SK-N-SH (cell line): ENCODE data around the gene FNTB. TPM values are rescaled to one million over a fixed set of nuclear protein-coding genes. Genes with fewer than 3 reads are reported as not detected.

Experiments
- CTCF ChIA-PET: fragments of 300-600, 350-600 bp; formaldehyde crosslinking; extraction: SDS; loops from one replicate; lab custom pipeline; 2021; lab: Yijun Ruan, JAX
- POLR2A ChIA-PET: fragments of 350-600 bp; sonication (Branson Sonifier 250); formaldehyde crosslinking; extraction: SDS; loops from one replicate; lab custom pipeline; 2020; ENCODE audit warnings: antibody characterized with exemption, inconsistent platforms; lab: Yijun Ruan, JAX
- DNase-seq: peaks from one replicate; pipeline ENCODE4 v3.0.0; 2012
- H2AFZ ChIP-seq: fragments of 200-600 bp; sonication (generic); 2 replicates; pipeline ENCODE4 v1.8.1; 2016; ENCODE audit warnings: antibody characterized with exemption, mild to moderate bottlenecking, low read depth
- H3F3A ChIP-seq: fragments of 200-600 bp; sonication (generic); replicated peaks from 2 replicates; pipeline ENCODE3; 2016; ENCODE audit warnings: antibody characterized with exemption, mild to moderate bottlenecking; ENCODE audit not compliant: insufficient read depth
- H3K27ac ChIP-seq, 2 experiments: fragments of 200-500 bp in 1 of 2; fragments of 200-600 bp in 1 of 2; sonication (Bioruptor generic) in 1 of 2; sonication (generic), shearing (Covaris generic) in 1 of 2; 2 replicates each; pipeline versions ENCODE4 v1.5.1 to v1.6.1; 2014 to 2016; ENCODE audit warnings: low read depth in 2 of 2, inconsistent platforms in 1 of 2, low read length in 1 of 2, mild to moderate bottlenecking in 1 of 2, mixed read lengths in 1 of 2
- H3K27me3 ChIP-seq: fragments of 200-600 bp; sonication (generic), shearing (Covaris generic); 2 replicates; pipeline ENCODE4 v1.6.1; 2016; ENCODE audit warnings: mixed run types; ENCODE audit not compliant: insufficient read depth
- H3K36me3 ChIP-seq, 2 experiments: fragments of 200-500 bp in 1 of 2; fragments of 200-600 bp in 1 of 2; sonication (Bioruptor generic) in 1 of 2; sonication (generic) in 1 of 2; replicated peaks in 1 of 2; 2 replicates each; pipeline versions ENCODE3 to v1.5.1; 2014 to 2016; ENCODE audit warnings: low read length in 1 of 2, mild to moderate bottlenecking in 1 of 2; ENCODE audit not compliant: insufficient read depth in 2 of 2, control insufficient read depth in 1 of 2
- H3K4me1 ChIP-seq, 2 experiments: fragments of 200-500 bp in 1 of 2; fragments of 200-600 bp in 1 of 2; sonication (Bioruptor generic) in 1 of 2; sonication (generic), shearing (Covaris generic) in 1 of 2; 2 replicates each; pipeline versions ENCODE4 v1.5.1 to v1.6.1; 2014 to 2016; ENCODE audit warnings: low read depth in 1 of 2, low read length in 1 of 2, mixed run types in 1 of 2; ENCODE audit not compliant: insufficient read depth in 2 of 2, control insufficient read depth in 1 of 2
- H3K4me2 ChIP-seq: fragments of 200-600 bp; sonication (generic), shearing (Covaris generic); 2 replicates; pipeline ENCODE4 v1.6.1; 2017; ENCODE audit warnings: mixed run types
- H3K4me3 ChIP-seq, 2 experiments: fragments of 200-500 bp in 1 of 2; fragments of 200-600 bp in 1 of 2; sonication (Bioruptor generic) in 1 of 2; sonication (generic), shearing (Covaris generic) in 1 of 2; 2 replicates each; pipeline versions ENCODE4 v1.5.1 to v1.8.1; 2014 to 2016; ENCODE audit warnings: low read depth in 2 of 2, inconsistent platforms in 1 of 2, low read length in 1 of 2, mild to moderate bottlenecking in 1 of 2, mixed read lengths in 1 of 2, moderate library complexity in 1 of 2
- H3K79me2 ChIP-seq: fragments of 200-600 bp; sonication (generic); 2 replicates; pipeline ENCODE4 v1.8.1; 2017; ENCODE audit warnings: mild to moderate bottlenecking; ENCODE audit not compliant: insufficient read depth
- H3K9ac ChIP-seq: fragments of 200-600 bp; sonication (generic); 2 replicates; pipeline ENCODE4 v1.6.1; 2017; ENCODE audit warnings: mixed run types
- H3K9me2 ChIP-seq: fragments of 200-600 bp; sonication (generic); 2 replicates; pipeline ENCODE4 v1.6.1; 2017; ENCODE audit warnings: mixed run types
- H3K9me3 ChIP-seq: fragments of 200-600 bp; sonication (generic); 2 replicates; pipeline ENCODE4 v1.6.1; 2017; ENCODE audit warnings: mixed run types, mild to moderate bottlenecking, moderate library complexity
- H4K20me1 ChIP-seq: fragments of 200-600 bp; sonication (generic); 2 replicates; pipeline ENCODE4 v1.6.1; 2017; ENCODE audit warnings: mild to moderate bottlenecking, mixed run types; ENCODE audit not compliant: insufficient read depth
- CTCF ChIP-seq: fragments of 200-600 bp; sonication (generic); IDR thresholded peaks from 2 replicates; pipeline ENCODE4 v1.6.1; 2017; ENCODE audit warnings: antibody characterized with exemption, mild to moderate bottlenecking, moderate library complexity
- ELF1 ChIP-seq: IDR thresholded peaks from 2 replicates; pipeline ENCODE4 v1.4.0; 2012
- EP300 ChIP-seq, 2 experiments: IDR thresholded peaks; 2 replicates each; pipeline versions ENCODE4 v1.4.0 to v1.6.1; 2012; ENCODE audit warnings: borderline replicate concordance in 1 of 2, low read depth in 1 of 2, low read length in 1 of 2
- JUND ChIP-seq: IDR thresholded peaks from 2 replicates; pipeline ENCODE4 v1.4.0; 2012
- MXI1 ChIP-seq: IDR thresholded peaks from 2 replicates; pipeline ENCODE4 v1.6.1; 2012; ENCODE audit warnings: mild to moderate bottlenecking, low read depth, low read length, improper control_type of control experiment
- NFIC ChIP-seq: IDR thresholded peaks from 2 replicates; pipeline ENCODE4 v1.4.0; 2012; ENCODE audit warnings: borderline replicate concordance
- PBX3 ChIP-seq: IDR thresholded peaks from 2 replicates; pipeline ENCODE4; 2012
- POLR2AphosphoS5 ChIP-seq: IDR thresholded peaks from 2 replicates; pipeline ENCODE4 v1.6.1; 2012; ENCODE audit warnings: low read depth, low read length
- RAD21 ChIP-seq: IDR thresholded peaks from 2 replicates; pipeline ENCODE4 v1.6.1; 2012; ENCODE audit warnings: mild to moderate bottlenecking, low read length
- RCOR1 ChIP-seq: fragments of 150-350 bp; IDR thresholded peaks from 2 replicates; pipeline ENCODE4 v1.6.1; 2017; ENCODE audit warnings: antibody characterized with exemption, low read length
- RFX5 ChIP-seq: IDR thresholded peaks from 2 replicates; pipeline ENCODE4 v1.6.1; 2012; ENCODE audit warnings: mild to moderate bottlenecking, improper control_type of control experiment, low read length
- RXRA ChIP-seq: IDR thresholded peaks from 2 replicates; pipeline ENCODE4 v1.4.0; 2012; ENCODE audit warnings: low read depth, mild to moderate bottlenecking, borderline replicate concordance
- SIN3A ChIP-seq: IDR thresholded peaks from 2 replicates; pipeline ENCODE4 v1.6.1; 2012; ENCODE audit warnings: low read depth, mild to moderate bottlenecking, low read length, moderate library complexity, borderline replicate concordance
- TAF1 ChIP-seq: IDR thresholded peaks from 2 replicates; pipeline ENCODE4 v1.6.1; 2012; ENCODE audit warnings: low read depth, mild to moderate bottlenecking, low read length, moderate library complexity, borderline replicate concordance
- TCF12 ChIP-seq: IDR thresholded peaks from 2 replicates; pipeline ENCODE4 v1.4.0; 2012
- YY1 ChIP-seq: IDR thresholded peaks from 2 replicates; pipeline ENCODE4 v1.4.0; 2012; ENCODE audit warnings: low read depth, mild to moderate bottlenecking
- ZBTB33 ChIP-seq: IDR thresholded peaks from 2 replicates; pipeline ENCODE4 v1.4.0; 2012; ENCODE audit warnings: low read depth, borderline replicate concordance
- WGBS: methylation state at CpG from one replicate; pipeline ENCODE4 v1.1.6; 2017; ENCODE audit warnings: low lambda C conversion rate; 5-methylcytosine and 5-hydroxymethylcytosine counted together
- polyA plus RNA-seq, 3 experiments: library from polyadenylated mRNA; depleted of rRNA; stranded (reverse); fragments of >200 nt; gene quantifications; 2 replicates each; pipeline ENCODE4 v1.2.3, GENCODE V29; 2012
- TF ChIP-seq, protein P1 (sequence below): IDR thresholded peaks from 2 replicates; pipeline ENCODE4 v1.4.0; 2012; ENCODE audit warnings: low read depth, borderline replicate concordance
- TF ChIP-seq, protein P2 (sequence below): fragments of 150-350 bp; IDR thresholded peaks from 2 replicates; pipeline ENCODE4 v1.6.1; 2017; ENCODE audit warnings: antibody characterized with exemption, low read length, low read depth, borderline replicate concordance
- TF ChIP-seq, protein P3 (sequence below): IDR thresholded peaks from 2 replicates; pipeline ENCODE4 v1.4.0; 2012; ENCODE audit warnings: low read depth

Gene FNTB
- polyA plus RNA-seq, 1 of the 3 experiments (the other 2 are of a cell fraction), result 18.4 TPM

- no peak for TF ChIP-seq MXI1
These were observed 43.1 kb upstream of the FNTB start (continued) for GRCh38 chr14:64943556-64943955.

GRCh38 chr14:64944041-64944440 is 42.7 kb upstream of the FNTB start:
- Histone ChIP-seq H4K20me1 (no peaks in the 10 kb centered on the region), H3F3A (no peaks in the 10 kb centered on the region), H3K27ac (no peak overlapping the region), H3K9me3 (no peaks in the 10 kb centered on the region), H3K9ac (no peak overlapping the region), H3K36me3 (peaks cover 0 to 28% of the 10 kb centered on the region in 2 experiments), H2AFZ (no peak overlapping the region), H3K4me2 (no peak overlapping the region), H3K4me3 (no peak overlapping the region), H3K79me2 (no peaks in the 10 kb centered on the region), H3K9me2 (no peaks in the 10 kb centered on the region), H3K27me3 (no peaks in the 10 kb centered on the region), H3K4me1 (no peaks in the 10 kb centered on the region)
- TF ChIP-seq, protein P1, sequence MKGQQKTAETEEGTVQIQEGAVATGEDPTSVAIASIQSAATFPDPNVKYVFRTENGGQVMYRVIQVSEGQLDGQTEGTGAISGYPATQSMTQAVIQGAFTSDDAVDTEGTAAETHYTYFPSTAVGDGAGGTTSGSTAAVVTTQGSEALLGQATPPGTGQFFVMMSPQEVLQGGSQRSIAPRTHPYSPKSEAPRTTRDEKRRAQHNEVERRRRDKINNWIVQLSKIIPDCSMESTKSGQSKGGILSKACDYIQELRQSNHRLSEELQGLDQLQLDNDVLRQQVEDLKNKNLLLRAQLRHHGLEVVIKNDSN, result no peak
- TF ChIP-seq, protein P2, sequence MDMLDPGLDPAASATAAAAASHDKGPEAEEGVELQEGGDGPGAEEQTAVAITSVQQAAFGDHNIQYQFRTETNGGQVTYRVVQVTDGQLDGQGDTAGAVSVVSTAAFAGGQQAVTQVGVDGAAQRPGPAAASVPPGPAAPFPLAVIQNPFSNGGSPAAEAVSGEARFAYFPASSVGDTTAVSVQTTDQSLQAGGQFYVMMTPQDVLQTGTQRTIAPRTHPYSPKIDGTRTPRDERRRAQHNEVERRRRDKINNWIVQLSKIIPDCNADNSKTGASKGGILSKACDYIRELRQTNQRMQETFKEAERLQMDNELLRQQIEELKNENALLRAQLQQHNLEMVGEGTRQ, result no peak
- no peak for TF ChIP-seq EP300 (IDR thresholded peaks at IDR 0.05; ENCODE audit: borderline replicate concordance in 1 of 2, low read depth in 1 of 2, low read length in 1 of 2)
- no peak for TF ChIP-seq TAF1
- no peak for TF ChIP-seq CTCF
- TF ChIP-seq SIN3A, result no peak
- TF ChIP-seq RCOR1, result no peak
- no peak for TF ChIP-seq POLR2AphosphoS5
- TF ChIP-seq RFX5, result no peak
- no peak for TF ChIP-seq PBX3
- TF ChIP-seq RXRA, result no peak
- TF ChIP-seq ELF1, result no peak
- TF ChIP-seq NFIC, result no peak
- TF ChIP-seq RAD21, result no peak
- no peak for TF ChIP-seq ZBTB33
- no peak for TF ChIP-seq TCF12
- TF ChIP-seq YY1, result no peak
- no peak for TF ChIP-seq MXI1
- TF ChIP-seq, protein P3, sequence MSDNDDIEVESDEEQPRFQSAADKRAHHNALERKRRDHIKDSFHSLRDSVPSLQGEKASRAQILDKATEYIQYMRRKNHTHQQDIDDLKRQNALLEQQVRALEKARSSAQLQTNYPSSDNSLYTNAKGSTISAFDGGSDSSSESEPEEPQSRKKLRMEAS, result no peak
- TF ChIP-seq JUND, result no peak
- 100% methylated on average over 1 of the region's 2 CpGs for WGBS
- no peak for DNase-seq
- ChIA-PET CTCF (interaction anchor here (1.0 kb wide), 1 partner anchor 52 kb away, joined by 4 read pairs; no protein-coding TSS in a partner anchor), POLR2A (no interaction called here)
